Activated CD4-positive, alpha-beta T cell treated with anti-CD3 and anti-CD28 coated beads, Interleukin-2, Interleukin-6, amounts not matched to agents 100 ng/mL and 50 ng/mL, durations not matched to agents 16 hours and 8 hours (primary cell): ENCODE results near the gene CWH43.
A peak's percentile ranks its signal among the peaks of the same experiment; 100 is the strongest.
"Not testable (repeated sequence)": the region's sequence is repeated elsewhere in the genome, so short reads cannot be mapped to it uniquely, and the experiment has no call there.

Source experiments
- DNase-seq: peaks from one replicate; pipeline ENCODE4 v3.0.0-alpha.2; 2020

The CWH43 gene

GRCh38 chr4:49098034-49098759 lies 112.1 kb downstream of the CWH43 start:
- DNase-seq: not testable (repeated sequence)

GRCh38 chr4:49099831-49100444 lies 113.9 kb downstream of the CWH43 start:
- not testable (repeated sequence) for DNase-seq

DNA sequence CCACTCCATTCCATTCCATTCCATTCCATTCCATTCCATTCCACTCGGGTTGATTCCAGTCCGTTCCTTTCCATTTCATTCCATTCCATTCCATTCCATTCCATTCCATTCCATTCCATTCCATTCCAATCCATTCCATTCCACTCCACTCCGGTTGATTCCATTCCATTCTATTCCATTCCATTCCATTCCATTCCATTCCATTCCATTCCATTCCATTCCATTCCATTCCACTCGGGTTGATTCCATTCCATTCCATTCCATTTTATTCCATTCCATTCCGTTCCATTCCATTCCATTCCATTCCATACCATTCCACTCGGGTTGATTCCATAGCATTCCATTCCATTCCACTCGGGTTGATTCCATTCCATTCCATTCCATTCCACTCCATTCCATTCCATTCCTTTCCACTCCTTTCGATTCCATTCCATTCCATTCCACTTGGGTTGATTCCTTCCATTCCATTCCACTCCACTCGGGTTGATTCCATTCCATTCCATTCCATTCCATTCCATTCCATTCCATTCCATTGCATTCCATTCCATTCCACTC lies 116.3 kb downstream of the CWH43 start:
- not testable (repeated sequence) for DNase-seq

DNA sequence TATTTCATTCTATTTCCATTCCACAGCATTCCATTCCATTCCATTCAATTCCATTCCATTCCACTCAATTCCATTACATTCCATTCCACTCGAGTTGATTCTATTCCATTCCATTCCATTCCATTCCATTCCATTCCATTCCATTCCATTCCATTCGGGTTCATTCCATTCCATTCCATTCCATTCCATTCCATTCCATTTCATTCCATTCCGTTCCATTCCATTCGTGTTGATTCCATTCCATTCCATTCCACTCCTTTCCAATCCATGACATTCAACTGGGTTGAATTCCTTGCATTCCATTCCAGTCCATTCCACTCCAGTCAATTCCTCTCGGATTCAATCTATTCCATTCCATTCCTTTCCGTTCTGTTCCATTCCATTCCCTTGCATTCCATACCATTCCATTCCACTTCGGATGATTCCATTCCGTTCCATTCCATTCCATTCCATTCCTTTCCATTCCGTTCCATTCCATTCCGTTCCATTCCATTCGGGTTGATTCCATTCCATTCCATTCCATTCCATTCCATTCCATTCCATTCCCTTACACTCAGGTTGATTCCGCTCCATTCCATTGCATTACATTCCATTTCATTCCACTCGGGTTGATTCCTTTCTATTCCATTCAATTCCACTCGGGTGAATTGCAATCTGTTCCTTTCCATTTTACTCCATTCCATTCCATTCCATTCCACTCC lies 117.5 kb downstream of the CWH43 start:
- DNase-seq: not testable (repeated sequence)

DNA sequence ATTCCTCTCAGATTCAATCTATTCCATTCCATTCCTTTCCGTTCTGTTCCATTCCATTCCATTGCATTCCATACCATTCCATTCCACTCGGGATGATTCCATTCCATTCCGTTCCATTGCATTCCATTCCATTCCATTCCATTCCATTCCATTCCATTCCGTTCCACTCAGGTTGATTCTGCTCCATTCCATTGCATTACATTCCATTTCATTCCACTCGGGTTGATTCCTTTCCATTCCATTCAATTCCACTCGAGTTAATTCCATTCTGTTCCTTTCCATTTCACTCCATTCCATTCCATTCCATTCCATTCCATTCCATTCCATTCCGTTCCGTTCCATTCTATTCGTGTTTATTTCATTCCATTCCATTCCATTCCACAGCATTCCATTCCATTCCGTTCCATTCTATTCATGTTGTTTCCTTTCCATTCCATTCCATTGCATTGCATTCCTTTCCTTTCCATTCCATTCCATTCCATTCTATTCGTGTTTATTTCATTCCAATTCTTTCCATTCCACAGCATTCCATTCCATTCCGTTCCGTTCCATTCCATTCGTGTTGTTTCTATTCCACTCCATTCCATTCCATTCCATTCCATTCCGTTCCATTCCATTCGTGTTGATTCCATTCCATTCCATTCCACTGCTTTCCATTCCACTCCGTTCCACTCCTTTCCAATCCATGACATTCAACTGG lies 118.3 kb downstream of the CWH43 start:
- DNase-seq: not testable (repeated sequence)

DNA sequence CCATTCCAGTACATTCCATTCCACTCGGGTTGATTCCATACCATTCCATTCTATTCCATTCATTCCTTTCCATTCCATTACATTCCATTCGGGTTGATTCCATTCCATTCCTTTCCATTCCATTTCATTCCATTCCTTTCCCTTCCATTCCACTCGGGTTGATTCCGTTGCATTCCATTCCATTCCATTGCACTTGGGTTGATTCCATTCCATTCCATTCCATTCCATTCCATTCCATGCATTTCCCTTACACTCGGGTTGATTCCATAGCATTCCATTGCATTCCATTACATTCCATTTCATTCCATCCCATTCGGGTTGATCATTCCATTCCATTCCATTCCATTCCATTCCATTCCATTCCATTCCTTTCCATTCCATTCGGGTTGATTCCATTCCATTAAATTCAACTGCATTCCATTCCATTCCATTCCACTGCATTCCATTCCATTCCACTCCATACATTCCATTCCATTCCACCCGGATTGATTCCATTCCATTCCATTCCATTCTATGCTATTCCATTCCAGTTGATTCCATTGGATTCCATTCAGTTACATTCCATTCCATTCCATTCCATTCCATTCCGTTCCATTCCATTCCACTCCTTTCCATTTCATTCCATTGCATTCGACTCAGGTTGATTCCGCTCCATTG lies 119.3 kb downstream of the CWH43 start:
- peak; percentile 27 for DNase-seq

DNA sequence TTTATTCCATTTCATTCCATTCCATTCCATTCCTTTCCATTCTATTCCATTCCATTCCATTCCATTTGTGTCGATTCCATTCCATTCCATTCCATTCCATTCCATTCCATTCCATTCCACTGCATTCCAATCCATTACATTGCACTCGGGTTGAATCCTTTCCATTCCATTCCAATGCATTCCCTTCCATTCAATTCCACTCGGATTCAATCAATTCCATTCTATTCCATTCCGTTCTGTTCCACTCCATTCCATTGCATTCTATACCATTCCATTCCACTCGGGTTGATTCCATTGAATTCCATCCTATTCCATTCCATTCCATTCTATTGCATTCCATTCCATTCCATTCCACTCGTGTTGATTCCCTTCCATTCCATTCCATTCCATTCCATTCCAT lies 121.2 kb downstream of the CWH43 start:
- DNase-seq: peak; percentile 34

- DNase-seq: not testable (repeated sequence)
Measured at GRCh38 chr4:49108183-49108978, 122.3 kb downstream of the CWH43 start.

- not testable (repeated sequence) for DNase-seq
Measured at GRCh38 chr4:49109567-49110166, 123.6 kb downstream of the CWH43 start.

DNA sequence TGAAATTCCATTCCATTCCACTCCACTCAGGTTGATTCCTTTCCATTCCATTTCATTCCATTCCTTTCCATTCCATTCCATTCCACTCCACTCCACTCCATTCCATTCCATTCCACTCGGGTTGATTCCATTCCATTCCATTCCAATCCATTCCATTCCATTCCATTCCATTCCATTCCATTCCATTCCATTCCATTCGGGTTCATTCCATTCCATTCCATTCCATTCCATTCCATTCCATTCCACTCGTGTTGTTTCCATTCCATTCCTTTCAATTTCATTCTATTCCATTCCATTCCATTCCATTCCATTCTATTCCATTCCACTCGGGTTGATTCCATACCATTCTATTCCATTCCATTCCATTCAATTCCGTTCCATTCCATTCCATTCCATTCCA lies 124.5 kb downstream of the CWH43 start:
- not testable (repeated sequence) for DNase-seq
